GM23338 (cell line): ENCODE data around the gene CDCP1. TPM values are rescaled to one million over a fixed set of nuclear protein-coding genes. Genes with fewer than 3 reads are reported as not detected.

Source experiments
- ATAC-seq: fragments of 200-7000 bp; cut with Tn5 transposase; 3 replicates; pipeline ENCODE4 v1.9.1; 2020
- DNase-seq: peaks from one replicate; pipeline ENCODE4 v3.0.0-alpha.2; 2015; ENCODE audit warnings: low spot score
- H2AFZ ChIP-seq: fragments of 200-600 bp; sonication (generic); 2 replicates; pipeline ENCODE4 v1.8.0; 2016; ENCODE audit warnings: antibody characterized with exemption, mild to moderate bottlenecking, moderate library complexity
- H3F3A ChIP-seq: fragments of 200-600 bp; sonication (generic); replicated peaks from 2 replicates; pipeline ENCODE4 v1.8.0; 2017; ENCODE audit warnings: antibody characterized with exemption, mixed run types, low read depth
- H3K27ac ChIP-seq: fragments of 200-600 bp; sonication (generic); 2 replicates; pipeline ENCODE4 v1.6.1; 2016; ENCODE audit warnings: low read depth
- H3K27me3 ChIP-seq: fragments of 200-600 bp; sonication (generic); 2 replicates; pipeline ENCODE4 v1.8.0; 2016; ENCODE audit warnings: mild to moderate bottlenecking, mixed run types, moderate library complexity; ENCODE audit not compliant: insufficient read depth
- H3K36me3 ChIP-seq: fragments of 200-600 bp; sonication (generic); 2 replicates; pipeline ENCODE4 v1.8.0; 2016; ENCODE audit warnings: mild to moderate bottlenecking; ENCODE audit not compliant: insufficient read depth
- H3K4me1 ChIP-seq: fragments of 200-600 bp; sonication (generic); 2 replicates; pipeline ENCODE4 v1.8.0; 2016; ENCODE audit warnings: mild to moderate bottlenecking, moderate library complexity; ENCODE audit not compliant: insufficient read depth
- H3K4me2 ChIP-seq: fragments of 200-600 bp; sonication (generic); 2 replicates; pipeline ENCODE4 v1.7.1; 2017; ENCODE audit warnings: mixed run types
- H3K4me3 ChIP-seq: fragments of 200-600 bp; sonication (generic); 2 replicates; pipeline ENCODE4 v1.6.1; 2016; ENCODE audit warnings: mixed run types
- H3K79me2 ChIP-seq: fragments of 200-600 bp; sonication (generic); replicated peaks from 2 replicates; pipeline ENCODE4 v1.8.0; 2017; ENCODE audit warnings: mild to moderate bottlenecking; ENCODE audit not compliant: insufficient read depth
- H3K9me2 ChIP-seq: fragments of 200-600 bp; sonication (generic); 2 replicates; pipeline ENCODE4 v1.8.0; 2017; ENCODE audit not compliant: insufficient read depth
- H4K20me1 ChIP-seq: fragments of 200-600 bp; sonication (generic); replicated peaks from 2 replicates; pipeline ENCODE4 v1.8.0; 2017; ENCODE audit warnings: mild to moderate bottlenecking; ENCODE audit not compliant: insufficient read depth
- H3K27ac Mint-ChIP-seq: 2 replicates; pipeline ENCODE4 v1.8.0; 2020; ENCODE audit warnings: inconsistent platforms, mild to moderate bottlenecking, moderate library complexity, mixed read lengths
- H3K27me3 Mint-ChIP-seq: 3 replicates; pipeline ENCODE4 v1.8.0; 2022; ENCODE audit warnings: low read depth, mild to moderate bottlenecking, moderate library complexity, mixed read lengths, inconsistent platforms; ENCODE audit not compliant: insufficient read depth, poor library complexity
- H3K36me3 Mint-ChIP-seq: 3 replicates; pipeline ENCODE4 v1.8.0; 2021; ENCODE audit warnings: low read depth, mild to moderate bottlenecking, inconsistent platforms, moderate library complexity, mixed read lengths
- H3K4me1 Mint-ChIP-seq: 3 replicates; pipeline ENCODE4 v1.8.0; 2020; ENCODE audit warnings: mild to moderate bottlenecking, inconsistent platforms, mixed read lengths
- H3K4me3 Mint-ChIP-seq: 3 replicates; pipeline ENCODE4 v1.8.0; 2021; ENCODE audit warnings: moderate library complexity, mild to moderate bottlenecking, inconsistent platforms, mixed read lengths
- H3K9me3 Mint-ChIP-seq: 3 replicates; pipeline ENCODE4 v1.8.0; 2020; ENCODE audit warnings: moderate library complexity, mild to moderate bottlenecking, inconsistent platforms, mixed read lengths
- CREB1 ChIP-seq: fragments of 250-450 bp; sonication (Bioruptor Pico); IDR thresholded peaks from 2 replicates; pipeline ENCODE4 v1.5.0; 2020; ENCODE audit warnings: low read depth, mild to moderate bottlenecking, moderate library complexity
- CTCF ChIP-seq, 2 experiments: fragments of 200-600 bp in 1 of 2; sonication (generic) in 1 of 2; conservative IDR thresholded peaks; 2 replicates each; pipeline versions ENCODE4 v1.5.1 to v1.6.1; 2016 to 2017; ENCODE audit warnings: antibody characterized with exemption in 2 of 2, low read depth in 2 of 2, mild to moderate bottlenecking in 2 of 2, moderate library complexity in 1 of 2
- EZH2 ChIP-seq: fragments of 200-600 bp; sonication (generic); IDR thresholded peaks from one replicate; pipeline ENCODE4 v1.8.0; 2017; ENCODE audit warnings: antibody characterized with exemption, mild to moderate bottlenecking, low read depth; ENCODE audit not compliant: unreplicated experiment
- EZH2phosphoT487 ChIP-seq: fragments of 200-600 bp; sonication (generic); IDR thresholded peaks from one replicate; pipeline ENCODE4 v1.8.1; 2018; ENCODE audit warnings: antibody characterized with exemption; ENCODE audit not compliant: unreplicated experiment
- POLR2AphosphoS5 ChIP-seq: IDR thresholded peaks from 2 replicates; pipeline ENCODE4 v1.6.1; 2016; ENCODE audit warnings: antibody characterized with exemption, low read depth
- STAT1 ChIP-seq: IDR thresholded peaks from one replicate; pipeline ENCODE4 v1.6.1; 2016; ENCODE audit warnings: antibody characterized with exemption; ENCODE audit not compliant: unreplicated experiment
- ZNF114 ChIP-seq: fragments of 250-450 bp; sonication (Bioruptor Pico); IDR thresholded peaks from 2 replicates; pipeline ENCODE4 v1.5.0; 2020; ENCODE audit warnings: mild to moderate bottlenecking, moderate library complexity
- ZNF331 ChIP-seq: fragments of 250-450 bp; sonication (Bioruptor Pico); IDR thresholded peaks from 2 replicates; pipeline ENCODE4 v1.5.0; 2020; ENCODE audit warnings: low read depth, mild to moderate bottlenecking, moderate library complexity
- ZNF462 ChIP-seq: fragments of 250-450 bp; sonication (Bioruptor Pico); IDR thresholded peaks from 2 replicates; pipeline ENCODE4 v1.5.0; 2020; ENCODE audit warnings: mild to moderate bottlenecking, moderate library complexity
- polyA plus RNA-seq: library from polyadenylated mRNA; unstranded; fragments of >200 nt; fragmentation: Nextera tagmentation; extraction: Ambion mirVana; gene quantifications from 2 replicates; pipeline ENCODE4 v1.2.1, GENCODE V29; 2016
- total RNA-seq: library from RNA; depleted of rRNA; stranded (reverse); fragments of >200 nt; shearing (Covaris generic); gene quantifications from 2 replicates; pipeline ENCODE4 v1.2.3, GENCODE V29; 2014
- TF ChIP-seq, protein P1 (sequence below): IDR thresholded peaks from one replicate; pipeline ENCODE4 v1.6.1; 2018; ENCODE audit warnings: antibody characterized with exemption; ENCODE audit not compliant: unreplicated experiment
- TF ChIP-seq, protein P2 (sequence below): IDR thresholded peaks from 2 replicates; pipeline ENCODE4 v1.6.1; 2016; ENCODE audit warnings: antibody characterized with exemption

The CDCP1 gene
- total and polyA plus RNA-seq, 2 experiments from 2014 or later: 7.7 to 20.1 TPM

GRCh38 chr3:45125550-45126026 lies 20.6 kb downstream of the CDCP1 start:
- no peak overlapping the region for H2AFZ ChIP-seq
- H3K27me3 Mint-ChIP-seq: no peaks in the 10 kb centered on the region
- H3K36me3 ChIP-seq: no peaks in the 10 kb centered on the region
- no peaks in the 10 kb centered on the region for H3F3A ChIP-seq
- DNase-seq: no peak
- H3K4me1 Mint-ChIP-seq: peaks cover 3% of the 10 kb centered on the region; the same call in 1 of the 3 replicates
- H3K4me2 ChIP-seq: no peak overlapping the region
- no peaks in the 10 kb centered on the region for H3K4me1 ChIP-seq
- peaks cover 16% of the 10 kb centered on the region for H4K20me1 ChIP-seq
- ATAC-seq: no peak
- no peak overlapping the region for H3K27ac ChIP-seq
- H3K27me3 ChIP-seq: no peaks in the 10 kb centered on the region
- no peaks in the 10 kb centered on the region for H3K9me2 ChIP-seq
- TF ChIP-seq EZH2phosphoT487 (no peak), CTCF (conservative IDR thresholded peaks at IDR 0.05; ENCODE audit: low read depth in 2 of 2) (no peak), POLR2AphosphoS5 (no peak), ZNF331 (CRISPR knock-in tag) (no peak), ZNF114 (no peak), STAT1 (no peak), EZH2 (no peak), ZNF462 (no peak), CREB1 (no peak)
- TF ChIP-seq, protein P1, sequence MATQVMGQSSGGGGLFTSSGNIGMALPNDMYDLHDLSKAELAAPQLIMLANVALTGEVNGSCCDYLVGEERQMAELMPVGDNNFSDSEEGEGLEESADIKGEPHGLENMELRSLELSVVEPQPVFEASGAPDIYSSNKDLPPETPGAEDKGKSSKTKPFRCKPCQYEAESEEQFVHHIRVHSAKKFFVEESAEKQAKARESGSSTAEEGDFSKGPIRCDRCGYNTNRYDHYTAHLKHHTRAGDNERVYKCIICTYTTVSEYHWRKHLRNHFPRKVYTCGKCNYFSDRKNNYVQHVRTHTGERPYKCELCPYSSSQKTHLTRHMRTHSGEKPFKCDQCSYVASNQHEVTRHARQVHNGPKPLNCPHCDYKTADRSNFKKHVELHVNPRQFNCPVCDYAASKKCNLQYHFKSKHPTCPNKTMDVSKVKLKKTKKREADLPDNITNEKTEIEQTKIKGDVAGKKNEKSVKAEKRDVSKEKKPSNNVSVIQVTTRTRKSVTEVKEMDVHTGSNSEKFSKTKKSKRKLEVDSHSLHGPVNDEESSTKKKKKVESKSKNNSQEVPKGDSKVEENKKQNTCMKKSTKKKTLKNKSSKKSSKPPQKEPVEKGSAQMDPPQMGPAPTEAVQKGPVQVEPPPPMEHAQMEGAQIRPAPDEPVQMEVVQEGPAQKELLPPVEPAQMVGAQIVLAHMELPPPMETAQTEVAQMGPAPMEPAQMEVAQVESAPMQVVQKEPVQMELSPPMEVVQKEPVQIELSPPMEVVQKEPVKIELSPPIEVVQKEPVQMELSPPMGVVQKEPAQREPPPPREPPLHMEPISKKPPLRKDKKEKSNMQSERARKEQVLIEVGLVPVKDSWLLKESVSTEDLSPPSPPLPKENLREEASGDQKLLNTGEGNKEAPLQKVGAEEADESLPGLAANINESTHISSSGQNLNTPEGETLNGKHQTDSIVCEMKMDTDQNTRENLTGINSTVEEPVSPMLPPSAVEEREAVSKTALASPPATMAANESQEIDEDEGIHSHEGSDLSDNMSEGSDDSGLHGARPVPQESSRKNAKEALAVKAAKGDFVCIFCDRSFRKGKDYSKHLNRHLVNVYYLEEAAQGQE: no peak
- TF ChIP-seq, protein P2, sequence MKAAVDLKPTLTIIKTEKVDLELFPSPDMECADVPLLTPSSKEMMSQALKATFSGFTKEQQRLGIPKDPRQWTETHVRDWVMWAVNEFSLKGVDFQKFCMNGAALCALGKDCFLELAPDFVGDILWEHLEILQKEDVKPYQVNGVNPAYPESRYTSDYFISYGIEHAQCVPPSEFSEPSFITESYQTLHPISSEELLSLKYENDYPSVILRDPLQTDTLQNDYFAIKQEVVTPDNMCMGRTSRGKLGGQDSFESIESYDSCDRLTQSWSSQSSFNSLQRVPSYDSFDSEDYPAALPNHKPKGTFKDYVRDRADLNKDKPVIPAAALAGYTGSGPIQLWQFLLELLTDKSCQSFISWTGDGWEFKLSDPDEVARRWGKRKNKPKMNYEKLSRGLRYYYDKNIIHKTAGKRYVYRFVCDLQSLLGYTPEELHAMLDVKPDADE: no peak
- H3K9me3 Mint-ChIP-seq: no peaks in the 10 kb centered on the region
- peaks cover 18% of the 10 kb centered on the region for H3K79me2 ChIP-seq
- H3K36me3 Mint-ChIP-seq: no peaks in the 10 kb centered on the region
- no peak overlapping the region for H3K27ac Mint-ChIP-seq
- no peak overlapping the region for H3K4me3 Mint-ChIP-seq
- no peak overlapping the region for H3K4me3 ChIP-seq
